D721Med (cell line): ENCODE measurements around the gene LGI4.

ENCODE experiments used
- DNase-seq: peaks from one replicate; pipeline ENCODE4 v3.0.0; 2011; ENCODE audit warnings: low spot score; ENCODE audit not compliant: insufficient read length
- FAIRE-seq: peaks from 2 replicates; lab custom pipeline; 2011; peaks lifted over from hg19 to GRCh38; lab: Jason Lieb, UNC
- TF ChIP-seq, protein P1 (sequence below): IDR thresholded peaks from 2 replicates; pipeline ENCODE4 v1.5.1; 2012; ENCODE audit warnings: mild to moderate bottlenecking, control low read depth; ENCODE audit not compliant: insufficient read depth; ENCODE audit errors: missing control alignments

LGI4 gene

GRCh38 chr19:35077411-35078223 is 57.2 kb downstream of the LGI4 start:
- TF ChIP-seq, protein P1, sequence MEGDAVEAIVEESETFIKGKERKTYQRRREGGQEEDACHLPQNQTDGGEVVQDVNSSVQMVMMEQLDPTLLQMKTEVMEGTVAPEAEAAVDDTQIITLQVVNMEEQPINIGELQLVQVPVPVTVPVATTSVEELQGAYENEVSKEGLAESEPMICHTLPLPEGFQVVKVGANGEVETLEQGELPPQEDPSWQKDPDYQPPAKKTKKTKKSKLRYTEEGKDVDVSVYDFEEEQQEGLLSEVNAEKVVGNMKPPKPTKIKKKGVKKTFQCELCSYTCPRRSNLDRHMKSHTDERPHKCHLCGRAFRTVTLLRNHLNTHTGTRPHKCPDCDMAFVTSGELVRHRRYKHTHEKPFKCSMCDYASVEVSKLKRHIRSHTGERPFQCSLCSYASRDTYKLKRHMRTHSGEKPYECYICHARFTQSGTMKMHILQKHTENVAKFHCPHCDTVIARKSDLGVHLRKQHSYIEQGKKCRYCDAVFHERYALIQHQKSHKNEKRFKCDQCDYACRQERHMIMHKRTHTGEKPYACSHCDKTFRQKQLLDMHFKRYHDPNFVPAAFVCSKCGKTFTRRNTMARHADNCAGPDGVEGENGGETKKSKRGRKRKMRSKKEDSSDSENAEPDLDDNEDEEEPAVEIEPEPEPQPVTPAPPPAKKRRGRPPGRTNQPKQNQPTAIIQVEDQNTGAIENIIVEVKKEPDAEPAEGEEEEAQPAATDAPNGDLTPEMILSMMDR: no peak
- DNase-seq (no peak), FAIRE-seq (no peak)

GRCh38 chr19:35076657-35077056 is 58.2 kb downstream of the LGI4 start:
- FAIRE-seq (no peak), DNase-seq (no peak)
- TF ChIP-seq, protein P1: no peak

DNA sequence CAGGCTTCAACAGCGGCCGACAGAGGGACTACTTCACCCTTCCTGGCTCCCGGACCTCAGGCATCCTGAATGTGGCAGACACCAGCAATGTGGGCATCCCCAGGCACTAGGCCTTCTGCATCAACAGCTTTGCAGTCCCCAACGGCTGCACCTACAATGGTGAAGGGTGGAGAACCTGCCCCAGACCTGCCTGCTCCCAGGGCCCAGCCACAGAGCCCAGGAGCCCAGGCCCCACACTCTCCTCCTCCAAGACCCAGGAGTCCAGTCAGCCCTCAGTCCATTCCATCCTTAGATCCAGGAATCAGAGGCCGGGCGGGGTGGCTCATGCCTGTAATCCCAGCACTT is 58.9 kb downstream of the LGI4 start:
- no peak for FAIRE-seq

GRCh38 chr19:35075202-35076025 is 59.4 kb downstream of the LGI4 start:
- TF ChIP-seq, protein P1: no peak
- DNase-seq (no peak), FAIRE-seq (no peak)

More for the DNA sequence above, 58.9 kb downstream of the LGI4 start:
- TF ChIP-seq, protein P1: no peak
- DNase-seq: no peak
